Right forelimb (tissue), 1 donor: ENCODE measurements around the gene BAIAP2.

ENCODE experiments used
- DNase-seq: peaks from one replicate; pipeline ENCODE4 v3.0.0-alpha.2; 2018

BAIAP2 gene

GRCh38 chr17:81114351-81115093, 79.6 kb downstream of the BAIAP2 start:
- no peak for DNase-seq

GRCh38 chr17:81115219-81115618, 80.3 kb downstream of the BAIAP2 start:
- no peak for DNase-seq

- no peak for DNase-seq
Observed at GRCh38 chr17:81115749-81116464, 81.0 kb downstream of the BAIAP2 start.

- DNase-seq: no peak
Observed at GRCh38 chr17:81116704-81117103, 81.8 kb downstream of the BAIAP2 start.

GRCh38 chr17:81117672-81118198, 82.8 kb downstream of the BAIAP2 start:
- DNase-seq: no peak

- DNase-seq: no peak
Observed at GRCh38 chr17:81118308-81119221, 83.6 kb downstream of the BAIAP2 start.

GRCh38 chr17:81119223-81120148, 84.5 kb downstream of the BAIAP2 start:
- peak; percentile 91 for DNase-seq

GRCh38 chr17:81120149-81120484, 85.2 kb downstream of the BAIAP2 start:
- no peak for DNase-seq

GRCh38 chr17:81120695-81121621, 86.0 kb downstream of the BAIAP2 start:
- DNase-seq: no peak

- DNase-seq: no peak
Observed at GRCh38 chr17:81121841-81122733, 87.1 kb downstream of the BAIAP2 start.

GRCh38 chr17:81123052-81124048, 88.4 kb downstream of the BAIAP2 start:
- no peak for DNase-seq

GRCh38 chr17:81124377-81124776, 89.4 kb downstream of the BAIAP2 start:
- DNase-seq: no peak

- DNase-seq: no peak
Observed at GRCh38 chr17:81125573-81126081, 90.7 kb downstream of the BAIAP2 start.

GRCh38 chr17:81126281-81127132, 91.6 kb downstream of the BAIAP2 start:
- DNase-seq: no peak

- DNase-seq: no peak
Observed at GRCh38 chr17:81127133-81127455, 92.1 kb downstream of the BAIAP2 start.

GRCh38 chr17:81127526-81128177, 92.7 kb downstream of the BAIAP2 start:
- no peak for DNase-seq

- no peak for DNase-seq
Observed at GRCh38 chr17:81128338-81128737, 93.4 kb downstream of the BAIAP2 start.
